Measurements from ENCODE around the gene GRK3. TPM values are rescaled to one million over a fixed set of nuclear protein-coding genes. Genes with fewer than 3 reads are reported as not detected.

GRK3 gene
- total RNA-seq, 6 experiments from 2014 or later, result 1.1 to 4.9 (median 3.6) TPM

- H3K36me3 ChIP-seq, result no peaks in the 10 kb centered on the region
- no peaks in the 10 kb centered on the region for H3K27me3 ChIP-seq
- no peak for TF ChIP-seq POLR2A (IDR thresholded peaks at IDR 0.05)
- TF ChIP-seq CTCF (IDR thresholded peaks at IDR 0.05), result no peak
- no peak overlapping the region for H3K27ac ChIP-seq
- ATAC-seq, result no peak
- H3K9me3 ChIP-seq, result no peaks in the 10 kb centered on the region
- no peaks in the 10 kb centered on the region for H3K4me1 ChIP-seq
- DNase-seq, result no peak
- 53% methylated on average over 2 of the region's 4 CpGs for WGBS (ENCODE audit: insufficient coverage, low coverage, low lambda C conversion rate, missing lambda C conversion rate)
- no peak overlapping the region for H3K4me3 ChIP-seq
- intact Hi-C loops (cut with DNase I), result loop anchor here in 1 of 2 donors (10.0 kb wide), 1 partner anchor 291 kb away; no protein-coding TSS in a partner anchor
Observed at GRCh38 chr22:25765801-25766200, 201.3 kb downstream of the GRK3 start.

GRCh38 chr22:25766418-25766817 lies 201.9 kb downstream of the GRK3 start:
- intact Hi-C loops (cut with DNase I), result loop anchor here in 1 of 2 donors (10.0 kb wide), 1 partner anchor 292 kb away; no protein-coding TSS in a partner anchor
- Histone ChIP-seq H3K9me3 (no peaks in the 10 kb centered on the region), H3K27ac (no peak overlapping the region), H3K27me3 (no peaks in the 10 kb centered on the region), H3K4me3 (no peak overlapping the region), H3K4me1 (no peaks in the 10 kb centered on the region), H3K36me3 (no peaks in the 10 kb centered on the region)
- ATAC-seq (no peak), DNase-seq (no peak)
- WGBS (ENCODE audit: insufficient coverage, low coverage, low lambda C conversion rate, missing lambda C conversion rate), result 86% methylated on average over 3 of the region's 3 CpGs
- TF ChIP-seq CTCF (IDR thresholded peaks at IDR 0.05), result no peak
- no peak for TF ChIP-seq POLR2A (IDR thresholded peaks at IDR 0.05)

- TF ChIP-seq POLR2A (IDR thresholded peaks at IDR 0.05), result no peak
- no peak for TF ChIP-seq CTCF (IDR thresholded peaks at IDR 0.05)
- no peak overlapping the region for H3K4me3 ChIP-seq
- 55% methylated on average over 4 of the region's 4 CpGs for WGBS (ENCODE audit: insufficient coverage, low coverage, low lambda C conversion rate, missing lambda C conversion rate)
- no peak overlapping the region for H3K27ac ChIP-seq
- DNase-seq (no peak), ATAC-seq (no peak)
- H3K27me3 ChIP-seq, result no peaks in the 10 kb centered on the region
- intact Hi-C loops (cut with DNase I), result no loop called here
- no peaks in the 10 kb centered on the region for H3K9me3 ChIP-seq
- no peaks in the 10 kb centered on the region for H3K4me1 ChIP-seq
- no peaks in the 10 kb centered on the region for H3K36me3 ChIP-seq
Observed at GRCh38 chr22:25770333-25770732, 205.9 kb downstream of the GRK3 start.

GRCh38 chr22:25772288-25772687 lies 207.8 kb downstream of the GRK3 start:
- DNase-seq (no peak), ATAC-seq (no peak)
- Histone ChIP-seq H3K27me3 (no peaks in the 10 kb centered on the region), H3K4me1 (no peaks in the 10 kb centered on the region), H3K9me3 (no peaks in the 10 kb centered on the region), H3K4me3 (no peak overlapping the region), H3K36me3 (no peaks in the 10 kb centered on the region), H3K27ac (no peak overlapping the region)
- 45% methylated on average over 5 of the region's 9 CpGs for WGBS (ENCODE audit: insufficient coverage, low coverage, low lambda C conversion rate, missing lambda C conversion rate)
- intact Hi-C loops (cut with DNase I), result no loop called here
- TF ChIP-seq POLR2A (IDR thresholded peaks at IDR 0.05) (no peak), CTCF (IDR thresholded peaks at IDR 0.05) (no peak)

GRCh38 chr22:25774575-25775026 lies 210.1 kb downstream of the GRK3 start:
- Histone ChIP-seq H3K4me1 (no peaks in the 10 kb centered on the region), H3K27ac (no peak overlapping the region), H3K9me3 (no peaks in the 10 kb centered on the region), H3K36me3 (no peaks in the 10 kb centered on the region), H3K27me3 (no peaks in the 10 kb centered on the region), H3K4me3 (no peak overlapping the region)
- intact Hi-C loops (cut with DNase I), result no loop called here
- no peak for DNase-seq
- TF ChIP-seq POLR2A (IDR thresholded peaks at IDR 0.05), result no peak
- TF ChIP-seq CTCF (IDR thresholded peaks at IDR 0.05), result peak; percentile 4 to 19 (median 11)
- ATAC-seq, result no peak
- 51% methylated on average over 4 of the region's 12 CpGs for WGBS (ENCODE audit: insufficient coverage, low coverage, low lambda C conversion rate, missing lambda C conversion rate)
